ENCODE measurements around the gene CABP1.

Gene CABP1

GRCh38 chr12:120692524-120693033 is 52.2 kb downstream of the CABP1 start:
- no peak overlapping the region for H3K4me3 ChIP-seq (ENCODE audit: control insufficient read depth, low read depth, low read length)
- peak; percentile 51 for DNase-seq (ENCODE audit: low read depth)
- TF ChIP-seq CTCF (conservative IDR thresholded peaks at IDR 0.05; ENCODE audit: control insufficient read depth, insufficient read depth, low read depth, low read length): no peak

- H3K4me3 ChIP-seq (ENCODE audit: control insufficient read depth, low read depth, low read length): no peak overlapping the region
- no peak for TF ChIP-seq CTCF (conservative IDR thresholded peaks at IDR 0.05; ENCODE audit: control insufficient read depth, insufficient read depth, low read depth, low read length)
Measured at GRCh38 chr12:120693848-120694247, 53.4 kb downstream of the CABP1 start.

GRCh38 chr12:120696626-120697025 is 56.2 kb downstream of the CABP1 start:
- no peak for TF ChIP-seq CTCF (conservative IDR thresholded peaks at IDR 0.05; ENCODE audit: control insufficient read depth, insufficient read depth, low read depth, low read length)
- no peak for DNase-seq (ENCODE audit: low read depth)
- H3K4me3 ChIP-seq (ENCODE audit: control insufficient read depth, low read depth, low read length): no peak overlapping the region

More at GRCh38 chr12:120693848-120694247, 53.4 kb downstream of the CABP1 start:
- no peak for DNase-seq (ENCODE audit: low read depth)

GRCh38 chr12:120697344-120697743 is 56.9 kb downstream of the CABP1 start:
- DNase-seq (ENCODE audit: low read depth): no peak
- H3K4me3 ChIP-seq (ENCODE audit: control insufficient read depth, low read depth, low read length): no peak overlapping the region
- TF ChIP-seq CTCF (conservative IDR thresholded peaks at IDR 0.05; ENCODE audit: control insufficient read depth, insufficient read depth, low read depth, low read length): no peak

GRCh38 chr12:120698665-120699064 is 58.2 kb downstream of the CABP1 start:
- no peak overlapping the region for H3K4me3 ChIP-seq (ENCODE audit: control insufficient read depth, low read depth, low read length)
- no peak for DNase-seq (ENCODE audit: low read depth)
- no peak for TF ChIP-seq CTCF (conservative IDR thresholded peaks at IDR 0.05; ENCODE audit: control insufficient read depth, insufficient read depth, low read depth, low read length)

- no peak for DNase-seq (ENCODE audit: low read depth)
- no peak for TF ChIP-seq CTCF (conservative IDR thresholded peaks at IDR 0.05; ENCODE audit: control insufficient read depth, insufficient read depth, low read depth, low read length)
- no peak overlapping the region for H3K4me3 ChIP-seq (ENCODE audit: control insufficient read depth, low read depth, low read length)
Measured at GRCh38 chr12:120699553-120699952, 59.1 kb downstream of the CABP1 start.

GRCh38 chr12:120700886-120701285 is 60.5 kb downstream of the CABP1 start:
- no peak overlapping the region for H3K4me3 ChIP-seq (ENCODE audit: control insufficient read depth, low read depth, low read length)
- TF ChIP-seq CTCF (conservative IDR thresholded peaks at IDR 0.05; ENCODE audit: control insufficient read depth, insufficient read depth, low read depth, low read length): no peak

More at GRCh38 chr12:120700886-120701285, 60.5 kb downstream of the CABP1 start:
- DNase-seq (ENCODE audit: low read depth): no peak
